Retinal pigment epithelial cell (primary cell): ENCODE results near the gene RIMBP2.

Experiments
- DNase-seq: peaks from one replicate; pipeline ENCODE4 v3.0.0-alpha.2; 2010; ENCODE audit warnings: low read depth
- H3K4me3 ChIP-seq: 2 replicates; pipeline ENCODE4 v1.5.1; 2011; ENCODE audit warnings: mild to moderate bottlenecking, low read length, control low read depth, moderate library complexity
- CTCF ChIP-seq: conservative IDR thresholded peaks from 2 replicates; pipeline ENCODE4 v1.5.1; 2011; ENCODE audit warnings: low read depth, low read length, control low read depth, inconsistent platforms

The RIMBP2 gene

GRCh38 chr12:130655881-130656280 lies 60.2 kb downstream of the RIMBP2 start:
- no peak for DNase-seq
- H3K4me3 ChIP-seq: no peak overlapping the region
- TF ChIP-seq CTCF: no peak

GRCh38 chr12:130655010-130655409 lies 61.1 kb downstream of the RIMBP2 start:
- no peak overlapping the region for H3K4me3 ChIP-seq
- TF ChIP-seq CTCF: no peak
- no peak for DNase-seq

GRCh38 chr12:130651188-130651959 lies 64.7 kb downstream of the RIMBP2 start:
- DNase-seq: no peak
- no peak overlapping the region for H3K4me3 ChIP-seq
- no peak for TF ChIP-seq CTCF

- no peak for TF ChIP-seq CTCF
- H3K4me3 ChIP-seq: no peak overlapping the region
- no peak for DNase-seq
Measured at GRCh38 chr12:130650131-130650530, 66.0 kb downstream of the RIMBP2 start.

- TF ChIP-seq CTCF: no peak
- no peak overlapping the region for H3K4me3 ChIP-seq
- DNase-seq: no peak
Measured at GRCh38 chr12:130649101-130650045, 66.7 kb downstream of the RIMBP2 start.

GRCh38 chr12:130647814-130648213 lies 68.3 kb downstream of the RIMBP2 start:
- H3K4me3 ChIP-seq: no peak overlapping the region
- no peak for DNase-seq
- no peak for TF ChIP-seq CTCF
